Measurements from ENCODE around the gene INO80. TPM values are rescaled to one million over a fixed set of nuclear protein-coding genes. Genes with fewer than 3 reads are reported as not detected.

The INO80 gene
- polyA plus RNA-seq, 12 donors, result 14.1 to 33.2 (median 17.0) TPM; not detected in 1

DNA sequence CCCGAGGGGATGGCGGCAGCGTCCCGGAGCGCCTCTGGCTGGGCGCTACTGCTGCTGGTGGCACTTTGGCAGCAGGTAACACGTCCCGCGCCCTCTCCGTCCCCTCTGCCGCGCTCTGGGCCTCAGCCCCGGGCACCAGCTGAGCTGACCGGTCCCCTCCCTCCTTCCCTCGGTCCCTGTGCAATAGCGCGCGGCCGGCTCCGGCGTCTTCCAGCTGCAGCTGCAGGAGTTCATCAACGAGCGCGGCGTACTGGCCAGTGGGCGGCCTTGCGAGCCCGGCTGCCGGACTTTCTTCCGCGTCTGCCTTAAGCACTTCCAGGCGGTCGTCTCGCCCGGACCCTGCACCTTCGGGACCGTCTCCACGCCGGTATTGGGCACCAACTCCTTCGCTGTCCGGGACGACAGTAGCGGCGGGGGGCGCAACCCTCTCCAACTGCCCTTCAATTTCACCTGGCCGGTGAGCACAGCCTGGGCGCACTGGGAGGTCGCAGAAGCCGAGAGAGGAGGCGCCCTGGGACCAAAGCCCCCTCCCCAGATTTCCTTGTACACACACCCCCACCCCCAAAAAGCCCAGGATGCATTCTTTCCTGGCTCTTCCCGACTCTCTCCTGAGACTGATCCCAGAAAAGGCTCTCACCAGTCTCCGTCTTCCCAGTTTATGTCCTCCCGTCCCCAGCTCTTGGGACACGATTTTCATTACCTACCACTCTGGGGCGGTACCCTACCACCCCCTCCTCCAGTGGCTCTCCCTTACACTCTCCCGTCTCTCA is 186.2 kb downstream of the INO80 start:
- peak; percentile 72 for DNase-seq

Other genes starting within 250 kb of the INO80 start
- gene RHOV, start 242.0 kb downstream of the INO80 start, polyA plus RNA-seq (ENCODE audit: insufficient read length in 12 of 12), result 10 to 100 TPM in 1 of 12 donors, 1 to 10 TPM in 2, under 1 TPM in 7, not detected in 2; 0.07 to 11.0 (median 0.30) TPM
- gene VPS18, start 221.8 kb downstream of the INO80 start, polyA plus RNA-seq (ENCODE audit: insufficient read length in 12 of 12), result 10 to 100 TPM in 4 of 12 donors, 1 to 10 TPM in 7, not detected in 1; 7.4 to 18.6 (median 9.5) TPM
- 10 to 100 TPM in 7 of 12 donors, 1 to 10 TPM in 4, not detected in 1; 9.0 to 22.3 (median 10.8) TPM for gene DLL4, start 186.9 kb downstream of the INO80 start, polyA plus RNA-seq (ENCODE audit: insufficient read length in 12 of 12)
- gene CHAC1, start 162.8 kb downstream of the INO80 start, polyA plus RNA-seq (ENCODE audit: insufficient read length in 12 of 12), result 1 to 10 TPM in 10 of 12 donors, not detected in 2; 1.1 to 5.3 (median 2.4) TPM
- gene EXD1, start 114.5 kb upstream of the INO80 start, polyA plus RNA-seq (ENCODE audit: insufficient read length in 12 of 12), result not detected
- 10 to 100 TPM in 11 of 12 donors, not detected in 1; 43.2 to 64.9 (median 52.9) TPM for gene CHP1, start 115.0 kb upstream of the INO80 start, polyA plus RNA-seq (ENCODE audit: insufficient read length in 12 of 12)
- gene OIP5, start 216.3 kb upstream of the INO80 start, polyA plus RNA-seq (ENCODE audit: insufficient read length in 12 of 12), result 1 to 10 TPM in 11 of 12 donors, not detected in 1; 2.6 to 9.3 (median 3.9) TPM
- 10 to 100 TPM in 11 of 12 donors, not detected in 1; 21.7 to 88.5 (median 45.9) TPM for gene NUSAP1, start 216.6 kb upstream of the INO80 start, polyA plus RNA-seq (ENCODE audit: insufficient read length in 12 of 12)

All from muscle of arm (tissue), 12 donors.